ENCODE data around the gene C11orf86.

DNA sequence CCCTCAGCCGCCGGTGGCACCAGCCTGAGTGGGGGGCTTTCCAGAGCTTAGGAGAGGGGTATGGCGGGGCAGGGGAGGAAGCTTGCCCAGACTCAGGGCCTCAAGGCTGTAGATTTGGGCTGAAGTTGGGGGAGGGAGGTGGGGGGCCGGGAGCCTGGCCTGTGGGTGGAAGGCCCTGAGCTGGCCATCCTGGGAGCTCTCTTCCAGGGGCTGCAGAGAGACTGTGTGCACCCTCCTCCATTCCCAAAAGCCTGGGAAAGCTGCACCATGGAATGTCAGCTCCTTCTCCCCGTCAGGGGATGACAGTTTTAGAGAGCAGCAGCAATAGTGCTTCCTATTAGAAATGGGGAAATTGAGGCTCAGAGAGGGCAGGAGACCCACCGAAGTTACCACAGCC is 48.9 kb downstream of the C11orf86 start:
- TF ChIP-seq EZH2 (IDR thresholded peaks at IDR 0.05; ENCODE audit: low read depth, unreplicated experiment), result no peak
- TF ChIP-seq, protein P1, sequence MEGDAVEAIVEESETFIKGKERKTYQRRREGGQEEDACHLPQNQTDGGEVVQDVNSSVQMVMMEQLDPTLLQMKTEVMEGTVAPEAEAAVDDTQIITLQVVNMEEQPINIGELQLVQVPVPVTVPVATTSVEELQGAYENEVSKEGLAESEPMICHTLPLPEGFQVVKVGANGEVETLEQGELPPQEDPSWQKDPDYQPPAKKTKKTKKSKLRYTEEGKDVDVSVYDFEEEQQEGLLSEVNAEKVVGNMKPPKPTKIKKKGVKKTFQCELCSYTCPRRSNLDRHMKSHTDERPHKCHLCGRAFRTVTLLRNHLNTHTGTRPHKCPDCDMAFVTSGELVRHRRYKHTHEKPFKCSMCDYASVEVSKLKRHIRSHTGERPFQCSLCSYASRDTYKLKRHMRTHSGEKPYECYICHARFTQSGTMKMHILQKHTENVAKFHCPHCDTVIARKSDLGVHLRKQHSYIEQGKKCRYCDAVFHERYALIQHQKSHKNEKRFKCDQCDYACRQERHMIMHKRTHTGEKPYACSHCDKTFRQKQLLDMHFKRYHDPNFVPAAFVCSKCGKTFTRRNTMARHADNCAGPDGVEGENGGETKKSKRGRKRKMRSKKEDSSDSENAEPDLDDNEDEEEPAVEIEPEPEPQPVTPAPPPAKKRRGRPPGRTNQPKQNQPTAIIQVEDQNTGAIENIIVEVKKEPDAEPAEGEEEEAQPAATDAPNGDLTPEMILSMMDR (conservative IDR thresholded peaks at IDR 0.05; ENCODE audit: low read depth in 2 of 2), result no peak
- TF ChIP-seq EZH2phosphoT487 (IDR thresholded peaks at IDR 0.05; ENCODE audit: unreplicated experiment), result no peak
- no peak for TF ChIP-seq POLR2AphosphoS5 (IDR thresholded peaks at IDR 0.05; ENCODE audit: low read depth)
- TF ChIP-seq, protein P2, sequence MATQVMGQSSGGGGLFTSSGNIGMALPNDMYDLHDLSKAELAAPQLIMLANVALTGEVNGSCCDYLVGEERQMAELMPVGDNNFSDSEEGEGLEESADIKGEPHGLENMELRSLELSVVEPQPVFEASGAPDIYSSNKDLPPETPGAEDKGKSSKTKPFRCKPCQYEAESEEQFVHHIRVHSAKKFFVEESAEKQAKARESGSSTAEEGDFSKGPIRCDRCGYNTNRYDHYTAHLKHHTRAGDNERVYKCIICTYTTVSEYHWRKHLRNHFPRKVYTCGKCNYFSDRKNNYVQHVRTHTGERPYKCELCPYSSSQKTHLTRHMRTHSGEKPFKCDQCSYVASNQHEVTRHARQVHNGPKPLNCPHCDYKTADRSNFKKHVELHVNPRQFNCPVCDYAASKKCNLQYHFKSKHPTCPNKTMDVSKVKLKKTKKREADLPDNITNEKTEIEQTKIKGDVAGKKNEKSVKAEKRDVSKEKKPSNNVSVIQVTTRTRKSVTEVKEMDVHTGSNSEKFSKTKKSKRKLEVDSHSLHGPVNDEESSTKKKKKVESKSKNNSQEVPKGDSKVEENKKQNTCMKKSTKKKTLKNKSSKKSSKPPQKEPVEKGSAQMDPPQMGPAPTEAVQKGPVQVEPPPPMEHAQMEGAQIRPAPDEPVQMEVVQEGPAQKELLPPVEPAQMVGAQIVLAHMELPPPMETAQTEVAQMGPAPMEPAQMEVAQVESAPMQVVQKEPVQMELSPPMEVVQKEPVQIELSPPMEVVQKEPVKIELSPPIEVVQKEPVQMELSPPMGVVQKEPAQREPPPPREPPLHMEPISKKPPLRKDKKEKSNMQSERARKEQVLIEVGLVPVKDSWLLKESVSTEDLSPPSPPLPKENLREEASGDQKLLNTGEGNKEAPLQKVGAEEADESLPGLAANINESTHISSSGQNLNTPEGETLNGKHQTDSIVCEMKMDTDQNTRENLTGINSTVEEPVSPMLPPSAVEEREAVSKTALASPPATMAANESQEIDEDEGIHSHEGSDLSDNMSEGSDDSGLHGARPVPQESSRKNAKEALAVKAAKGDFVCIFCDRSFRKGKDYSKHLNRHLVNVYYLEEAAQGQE (IDR thresholded peaks at IDR 0.05; ENCODE audit: unreplicated experiment), result no peak
- no peak for TF ChIP-seq NANOG (IDR thresholded peaks at IDR 0.05; ENCODE audit: borderline replicate concordance)
- no peak for TF ChIP-seq CREB1 (CRISPR knock-in tag; IDR thresholded peaks at IDR 0.05; ENCODE audit: low read depth)
- TF ChIP-seq ZNF114 (CRISPR knock-in tag; IDR thresholded peaks at IDR 0.05), result no peak
- no peak for TF ChIP-seq STAT1 (IDR thresholded peaks at IDR 0.05; ENCODE audit: unreplicated experiment)
- TF ChIP-seq JUNB (IDR thresholded peaks at IDR 0.05; ENCODE audit: unreplicated experiment), result no peak
